Measurements from ENCODE around the gene PFN2. TPM values are rescaled to one million over a fixed set of nuclear protein-coding genes. Genes with fewer than 3 reads are reported as not detected.
"Not testable (repeated sequence)": the region's sequence is repeated elsewhere in the genome, so short reads cannot be mapped to it uniquely, and the experiment has no call there.

Gene PFN2
- polyA plus RNA-seq, 5 donors = 233 to 333 (median 277) TPM

- DNase-seq = peak; percentile 92 to 94
Observed at GRCh38 chr3:149969940-149970715, 567 bp downstream of the PFN2 start.

GRCh38 chr3:149969110-149969939, 1.4 kb downstream of the PFN2 start:
- peak; percentile 62 to 69 for DNase-seq

- DNase-seq = no peak
Observed at GRCh38 chr3:149968216-149968615, 2.5 kb downstream of the PFN2 start.

- DNase-seq = peak; percentile 50 to 55
Observed at GRCh38 chr3:149967086-149967685, 3.5 kb downstream of the PFN2 start.

GRCh38 chr3:149965278-149965677, 5.4 kb downstream of the PFN2 start:
- no peak for DNase-seq

GRCh38 chr3:149964291-149964690, 6.4 kb downstream of the PFN2 start:
- DNase-seq = peak in 1 of 2 donors; percentile 32

GRCh38 chr3:149963485-149963884, 7.2 kb downstream of the PFN2 start:
- DNase-seq = no peak

GRCh38 chr3:149959443-149959842, 11.3 kb downstream of the PFN2 start:
- no peak for DNase-seq

- no peak for DNase-seq
Observed at GRCh38 chr3:149958171-149958796, 12.4 kb downstream of the PFN2 start.

GRCh38 chr3:149957361-149958125, 13.2 kb downstream of the PFN2 start:
- DNase-seq = no peak

GRCh38 chr3:149955449-149955848, 15.2 kb downstream of the PFN2 start:
- no peak for DNase-seq

GRCh38 chr3:149954812-149955211, 15.9 kb downstream of the PFN2 start:
- DNase-seq = no peak

GRCh38 chr3:149949181-149949580, 21.5 kb downstream of the PFN2 start:
- DNase-seq = no peak

GRCh38 chr3:149947231-149947630, 23.5 kb downstream of the PFN2 start:
- no peak for DNase-seq

- DNase-seq = not testable (repeated sequence)
Observed at GRCh38 chr3:149943966-149944365, 26.7 kb downstream of the PFN2 start.

- DNase-seq = no peak
Observed at GRCh38 chr3:149942409-149942808, 28.3 kb downstream of the PFN2 start.

- DNase-seq = no peak
Observed at GRCh38 chr3:149941946-149942345, 28.7 kb downstream of the PFN2 start.

- no peak for DNase-seq
Observed at GRCh38 chr3:149941186-149941585, 29.5 kb downstream of the PFN2 start.

GRCh38 chr3:149938392-149939055, 32.2 kb downstream of the PFN2 start:
- DNase-seq = not testable (repeated sequence)

GRCh38 chr3:149936812-149937230, 33.9 kb downstream of the PFN2 start:
- peak; percentile 6 to 7 for DNase-seq

- DNase-seq = no peak
Observed at GRCh38 chr3:149934524-149934923, 36.2 kb downstream of the PFN2 start.

Measured in right lung (tissue), 5 donors.